Measurements from ENCODE around the gene CAPNS1.

DNA sequence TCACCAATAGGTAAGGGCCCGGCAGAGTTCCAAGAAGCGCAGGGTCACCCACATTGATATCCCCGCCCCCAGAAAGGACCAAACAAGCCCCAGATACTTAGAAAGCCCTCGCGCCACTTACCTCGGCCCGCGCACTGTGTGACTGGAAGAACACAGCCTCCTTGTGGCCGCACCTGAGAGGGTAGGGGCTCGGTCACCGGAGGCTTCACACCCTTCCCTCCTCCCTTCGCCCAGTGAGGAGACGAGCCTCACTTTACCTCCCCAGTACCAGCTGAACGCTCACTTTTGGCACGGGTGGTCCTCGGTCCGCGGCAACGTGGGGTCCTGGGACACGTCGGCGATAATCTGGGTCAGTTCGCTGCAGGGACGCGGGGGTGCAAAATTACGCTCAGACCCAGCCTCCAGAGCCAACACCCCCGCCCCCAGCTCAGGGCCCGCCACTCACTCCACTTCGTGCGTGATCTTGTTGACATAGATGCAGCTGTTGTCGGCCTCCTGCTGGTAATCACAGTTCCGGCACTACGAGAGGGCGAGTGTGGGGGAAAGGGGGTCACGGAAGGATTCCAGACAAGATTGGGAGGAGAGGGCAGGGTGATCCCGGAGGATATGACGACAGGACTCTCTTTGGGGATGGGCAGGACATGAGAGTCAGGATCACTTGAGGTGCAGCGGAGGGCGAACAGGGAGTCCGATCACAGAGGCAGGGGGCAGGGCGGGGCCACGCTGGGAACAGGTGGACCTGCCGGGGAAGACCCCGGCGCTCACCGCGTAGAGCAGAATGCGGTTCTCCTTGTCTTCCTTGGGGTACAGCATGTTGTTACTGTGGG, 25.8 kb upstream of the CAPNS1 start:
- TF ChIP-seq, protein P1, sequence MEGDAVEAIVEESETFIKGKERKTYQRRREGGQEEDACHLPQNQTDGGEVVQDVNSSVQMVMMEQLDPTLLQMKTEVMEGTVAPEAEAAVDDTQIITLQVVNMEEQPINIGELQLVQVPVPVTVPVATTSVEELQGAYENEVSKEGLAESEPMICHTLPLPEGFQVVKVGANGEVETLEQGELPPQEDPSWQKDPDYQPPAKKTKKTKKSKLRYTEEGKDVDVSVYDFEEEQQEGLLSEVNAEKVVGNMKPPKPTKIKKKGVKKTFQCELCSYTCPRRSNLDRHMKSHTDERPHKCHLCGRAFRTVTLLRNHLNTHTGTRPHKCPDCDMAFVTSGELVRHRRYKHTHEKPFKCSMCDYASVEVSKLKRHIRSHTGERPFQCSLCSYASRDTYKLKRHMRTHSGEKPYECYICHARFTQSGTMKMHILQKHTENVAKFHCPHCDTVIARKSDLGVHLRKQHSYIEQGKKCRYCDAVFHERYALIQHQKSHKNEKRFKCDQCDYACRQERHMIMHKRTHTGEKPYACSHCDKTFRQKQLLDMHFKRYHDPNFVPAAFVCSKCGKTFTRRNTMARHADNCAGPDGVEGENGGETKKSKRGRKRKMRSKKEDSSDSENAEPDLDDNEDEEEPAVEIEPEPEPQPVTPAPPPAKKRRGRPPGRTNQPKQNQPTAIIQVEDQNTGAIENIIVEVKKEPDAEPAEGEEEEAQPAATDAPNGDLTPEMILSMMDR (IDR thresholded peaks at IDR 0.05), result no peak
- TF ChIP-seq POLR2A (IDR thresholded peaks at IDR 0.05), result no peak

Measured in thyroid gland (tissue), 4 donors.